Medulla oblongata (tissue), 1 donor: ENCODE data around the gene OLIG1.

Source experiments
- DNase-seq: peaks from one replicate; pipeline ENCODE4 v3.0.0-alpha.2; 2015; ENCODE audit errors: extremely low spot score

OLIG1 gene

GRCh38 chr21:33031152-33031911 lies 38.6 kb upstream of the OLIG1 start:
- no peak for DNase-seq

- DNase-seq, result no peak
These were observed 37.4 kb upstream of the OLIG1 start for GRCh38 chr21:33032434-33033047.

- DNase-seq, result no peak
These were observed 36.6 kb upstream of the OLIG1 start for GRCh38 chr21:33033094-33033951.

GRCh38 chr21:33033961-33034413 lies 36.0 kb upstream of the OLIG1 start:
- DNase-seq, result no peak

GRCh38 chr21:33035147-33035546 lies 34.8 kb upstream of the OLIG1 start:
- no peak for DNase-seq

GRCh38 chr21:33036430-33037162 lies 33.3 kb upstream of the OLIG1 start:
- no peak for DNase-seq

- no peak for DNase-seq
These were observed 32.4 kb upstream of the OLIG1 start for GRCh38 chr21:33037501-33037900.

- peak; percentile 91 for DNase-seq
These were observed 30.4 kb upstream of the OLIG1 start for GRCh38 chr21:33039536-33039935.

- DNase-seq, result no peak
These were observed 29.7 kb upstream of the OLIG1 start for GRCh38 chr21:33040215-33040614.

- DNase-seq, result no peak
These were observed 28.0 kb upstream of the OLIG1 start for GRCh38 chr21:33041981-33042380.

- no peak for DNase-seq
These were observed 27.1 kb upstream of the OLIG1 start for GRCh38 chr21:33042812-33043211.

- DNase-seq, result no peak
These were observed 23.5 kb upstream of the OLIG1 start for GRCh38 chr21:33046455-33046854.

- DNase-seq, result no peak
These were observed 22.7 kb upstream of the OLIG1 start for GRCh38 chr21:33047231-33047630.

- no peak for DNase-seq
These were observed 18.0 kb upstream of the OLIG1 start for GRCh38 chr21:33051925-33052324.

GRCh38 chr21:33053951-33054350 lies 16.0 kb upstream of the OLIG1 start:
- no peak for DNase-seq

GRCh38 chr21:33055991-33056390 lies 13.9 kb upstream of the OLIG1 start:
- no peak for DNase-seq

GRCh38 chr21:33057385-33057940 lies 12.5 kb upstream of the OLIG1 start:
- DNase-seq, result no peak

GRCh38 chr21:33058527-33058926 lies 11.4 kb upstream of the OLIG1 start:
- peak; percentile 57 for DNase-seq

GRCh38 chr21:33058957-33059356 lies 11.0 kb upstream of the OLIG1 start:
- no peak for DNase-seq

- peak; percentile 82 for DNase-seq
These were observed 10.5 kb upstream of the OLIG1 start for GRCh38 chr21:33059380-33059841.

- no peak for DNase-seq
These were observed 8.7 kb upstream of the OLIG1 start for GRCh38 chr21:33061233-33061632.
